Cerebellar nuclear complex (tissue), 1 donor: Measurements from ENCODE around the gene TIMP2.
A peak's percentile ranks its signal among the peaks of the same experiment; 100 is the strongest.
"Not testable (repeated sequence)": the region's sequence is repeated elsewhere in the genome, so short reads cannot be mapped to it uniquely, and the experiment has no call there.

ENCODE experiments used
- DNase-seq, 2 experiments: peaks; one replicate each; lab custom pipeline; 2025; lab: John Stamatoyannopoulos, UW

TIMP2 gene

GRCh38 chr17:78933025-78933958 lies 8.1 kb upstream of the TIMP2 start:
- DNase-seq, result no peak

DNA sequence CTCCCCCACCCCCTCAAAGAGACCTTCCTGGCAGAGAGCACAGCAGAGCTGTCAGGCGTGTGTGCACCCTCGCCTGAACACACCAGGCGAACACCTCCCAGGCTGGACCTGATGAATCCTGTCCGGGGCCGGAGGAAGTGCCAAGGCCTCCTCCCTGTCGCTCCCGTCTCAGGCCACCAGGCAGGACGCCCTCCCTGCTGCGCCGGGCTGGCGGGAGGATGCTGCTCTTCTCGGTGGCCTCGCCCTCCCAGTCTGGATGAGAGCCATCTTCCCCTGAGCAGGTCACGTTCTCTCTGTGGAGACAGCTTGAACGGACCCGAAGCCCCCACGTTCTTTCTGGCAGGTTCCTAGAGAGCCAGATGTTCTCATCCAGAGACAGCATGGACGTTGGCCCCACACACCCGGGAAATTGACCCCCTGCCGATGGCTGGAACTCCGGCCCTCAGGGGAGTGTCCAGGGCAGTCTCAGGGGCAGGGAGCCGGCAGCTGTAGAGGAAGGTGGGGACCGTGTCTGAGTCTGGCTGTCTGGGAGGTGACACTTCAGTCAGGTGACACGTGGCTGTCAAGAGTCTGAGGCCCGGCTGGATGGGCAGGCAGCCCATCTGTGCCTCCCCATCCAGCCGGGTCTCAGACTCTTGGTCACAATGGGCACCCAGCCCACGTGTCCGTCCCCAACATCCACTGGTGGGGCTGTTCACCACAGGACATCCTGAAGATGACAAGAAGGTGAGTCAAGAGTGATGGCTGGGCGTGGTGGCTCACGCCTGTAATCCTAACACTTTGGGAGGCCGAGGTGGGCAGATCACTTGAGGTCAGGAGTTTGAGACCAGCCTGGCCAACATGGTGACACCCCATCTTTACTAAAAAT lies 5.0 kb upstream of the TIMP2 start:
- no peak for DNase-seq

DNA sequence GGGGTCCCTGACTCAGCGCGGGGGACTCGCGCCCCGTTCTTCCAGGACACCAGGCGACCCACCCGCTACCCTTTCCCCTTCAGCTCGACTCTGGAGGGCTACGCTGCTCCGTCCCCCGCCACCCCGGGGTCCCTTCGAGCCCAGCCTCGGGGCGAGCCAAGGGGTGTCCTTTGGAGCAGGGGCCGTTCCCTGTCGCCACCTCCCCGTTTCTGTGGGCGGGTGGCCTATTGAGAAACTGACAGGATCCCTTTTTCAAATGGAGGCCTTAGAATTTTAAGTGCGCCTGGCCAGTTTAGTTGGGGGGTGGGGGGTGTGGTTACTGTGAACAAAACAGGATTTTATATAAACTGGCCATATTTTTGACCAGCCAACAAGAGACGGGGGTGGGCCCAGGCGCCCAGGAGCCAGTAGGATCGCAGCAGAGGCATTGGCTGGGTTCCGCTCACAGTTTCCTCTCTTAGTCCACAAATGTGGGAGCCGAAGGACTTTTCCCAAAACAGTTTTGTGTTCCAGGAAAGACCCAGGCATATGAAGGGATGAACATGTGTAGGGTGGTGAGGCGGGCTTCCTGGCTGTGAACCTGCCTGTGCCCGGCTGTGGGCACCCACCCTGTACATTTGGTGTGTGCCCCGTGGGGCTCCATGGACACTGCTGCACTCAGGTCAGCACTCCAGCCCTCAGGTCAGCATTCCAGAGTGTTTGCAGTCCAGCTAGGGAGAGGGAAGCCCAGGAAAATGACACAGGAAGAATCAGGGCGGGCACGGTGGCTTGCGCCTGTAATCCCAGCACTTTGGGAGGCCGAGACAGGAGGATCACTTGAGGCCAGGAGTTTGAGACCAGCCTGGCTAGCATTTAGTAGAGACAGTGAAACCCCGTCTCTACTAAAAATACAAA lies 722 bp upstream of the TIMP2 start:
- no peak for DNase-seq

DNA sequence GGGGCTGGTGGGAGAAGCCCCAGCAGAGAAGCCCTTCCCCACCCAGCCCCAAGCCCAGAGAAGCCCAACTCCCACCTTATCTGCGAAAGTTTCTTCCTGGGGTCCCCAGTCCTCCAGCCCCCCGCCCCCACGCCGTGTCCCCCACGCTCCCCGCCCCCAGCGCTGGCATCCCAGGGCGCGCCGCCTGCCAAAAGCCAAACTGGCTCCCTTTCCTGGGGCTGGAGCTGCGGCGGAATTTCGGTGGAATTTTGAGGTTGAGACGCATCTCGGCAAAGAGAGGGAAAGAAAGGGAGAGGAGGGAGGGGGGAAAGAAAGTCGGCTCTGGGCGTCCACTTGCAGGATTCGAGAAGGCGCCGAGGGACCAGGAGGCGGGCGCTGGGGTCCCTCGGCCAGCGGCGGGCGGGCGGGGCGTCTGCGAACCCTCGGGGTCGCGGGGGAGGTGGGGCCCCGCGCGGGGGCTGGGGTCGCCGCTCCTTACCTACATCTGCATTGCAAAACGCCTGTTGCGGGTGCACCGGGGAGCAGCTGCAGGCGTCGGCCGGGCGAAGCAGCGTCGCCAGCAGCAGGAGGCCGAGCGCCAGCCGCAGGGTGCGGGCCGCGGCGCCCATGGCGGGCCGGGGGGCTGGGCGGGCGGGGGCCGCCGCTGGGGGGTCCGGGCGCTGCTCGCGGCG lies 571 bp downstream of the TIMP2 start:
- no peak for DNase-seq

- no peak for DNase-seq
Observed at GRCh38 chr17:78923660-78924453, 1.3 kb downstream of the TIMP2 start.

GRCh38 chr17:78922816-78923498 lies 2.2 kb downstream of the TIMP2 start:
- DNase-seq, result no peak

- peak; percentile 55 to 73 for DNase-seq
Observed at GRCh38 chr17:78921437-78921971, 3.7 kb downstream of the TIMP2 start.

DNA sequence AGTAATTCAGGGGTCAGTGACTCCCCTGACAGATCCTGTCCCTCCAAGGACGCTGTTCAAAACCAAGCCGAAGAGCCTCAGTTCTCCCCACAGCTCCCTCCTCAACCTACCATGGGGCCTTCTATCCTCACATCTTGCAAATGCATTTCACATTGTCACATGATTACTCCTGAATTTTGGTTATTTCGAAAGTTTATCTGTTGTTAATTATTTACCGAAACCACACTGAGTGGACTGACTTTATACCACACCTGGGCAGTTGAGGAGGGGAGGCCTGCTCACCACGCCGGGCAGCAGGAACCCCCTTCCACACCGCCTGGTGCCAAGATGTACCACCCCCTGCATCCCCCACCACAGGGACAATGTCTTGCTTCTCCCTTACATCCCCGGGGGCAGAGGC lies 4.7 kb downstream of the TIMP2 start:
- no peak for DNase-seq

DNA sequence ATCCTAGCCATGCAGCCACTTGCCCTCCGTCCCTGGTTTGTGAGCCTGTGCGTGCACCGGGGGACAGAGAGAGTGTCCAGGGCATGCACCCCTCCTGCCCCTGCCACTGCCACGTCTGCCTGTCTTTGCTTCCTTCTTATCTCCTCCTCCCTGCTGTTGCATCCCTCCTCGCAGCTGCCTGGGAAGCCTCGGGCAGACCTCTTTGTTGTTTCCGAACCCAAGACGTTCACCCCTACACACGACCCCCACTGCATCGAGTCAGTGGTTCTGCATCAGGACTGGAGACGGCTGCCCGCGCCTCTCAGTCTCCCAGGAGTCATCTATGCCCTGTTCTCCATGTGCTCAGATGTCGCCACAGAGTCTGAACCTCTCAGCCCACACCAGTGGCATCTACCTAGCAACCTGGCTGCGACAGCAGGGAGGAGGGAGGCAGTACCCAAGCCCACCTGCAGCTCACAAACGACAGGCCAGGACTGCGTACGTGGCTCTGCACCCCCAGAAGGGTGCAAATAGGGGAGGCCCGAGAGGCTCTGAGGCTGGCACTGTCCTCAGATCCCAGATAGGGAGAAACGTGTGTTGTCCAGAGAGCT lies 5.2 kb downstream of the TIMP2 start:
- DNase-seq, result no peak

DNA sequence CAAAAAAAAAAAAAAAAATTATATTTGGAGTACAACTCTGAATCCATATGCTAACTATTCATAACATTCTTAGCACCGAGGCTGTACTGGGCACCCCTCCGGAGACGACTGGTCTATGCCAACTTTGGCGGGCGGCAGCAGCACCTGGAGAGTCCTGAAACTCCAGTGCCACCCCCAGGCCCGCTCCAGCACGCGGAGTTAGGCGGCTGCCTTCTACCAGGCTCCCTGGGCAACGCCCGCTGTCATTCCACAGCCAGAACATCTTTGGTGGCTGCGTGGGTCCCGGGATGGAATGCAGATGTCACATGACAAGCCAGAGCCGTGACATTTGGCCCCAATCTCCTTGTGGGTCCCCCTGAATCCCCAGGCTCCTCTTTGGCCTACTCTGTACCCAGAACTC lies 6.2 kb downstream of the TIMP2 start:
- DNase-seq, result no peak

- no peak for DNase-seq
Observed at GRCh38 chr17:78917451-78918275, 7.5 kb downstream of the TIMP2 start.

DNA sequence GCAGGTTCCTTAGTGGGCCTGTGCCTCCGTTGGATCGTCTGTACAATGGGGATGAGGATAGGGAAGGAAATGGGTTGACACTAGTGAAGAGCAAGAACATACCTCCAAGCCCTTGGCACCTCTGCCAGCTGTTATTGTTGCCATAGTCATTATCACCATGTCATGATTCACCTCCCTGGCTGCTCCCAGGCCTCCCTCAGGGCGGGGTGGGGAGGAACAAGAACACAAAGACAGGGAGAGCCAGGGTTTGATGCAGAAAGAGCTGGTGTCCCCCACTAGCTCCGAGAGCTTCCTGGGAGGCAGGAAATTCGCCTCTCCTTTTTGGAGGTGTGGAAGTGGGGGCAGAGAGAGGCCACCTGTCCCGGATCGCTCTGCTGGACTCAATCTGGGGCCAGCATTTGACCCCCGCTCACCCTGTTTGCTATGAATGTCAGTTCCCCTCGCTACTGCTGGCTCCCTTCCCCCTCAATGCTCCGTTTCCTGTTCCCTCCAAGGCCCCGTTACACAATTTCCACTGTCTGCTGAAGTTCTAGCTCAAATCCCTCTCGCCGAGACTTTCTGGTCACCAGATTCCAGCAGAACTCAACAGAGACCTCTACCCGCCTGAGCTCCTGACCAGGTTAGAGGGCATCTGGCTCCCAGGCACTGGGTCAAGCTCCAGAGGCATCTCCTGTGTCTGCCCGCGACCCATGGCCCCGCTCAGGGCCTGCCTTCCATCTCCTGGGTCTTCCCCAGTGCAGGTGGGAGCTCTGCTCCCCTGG lies 9.1 kb downstream of the TIMP2 start:
- no peak for DNase-seq

DNA sequence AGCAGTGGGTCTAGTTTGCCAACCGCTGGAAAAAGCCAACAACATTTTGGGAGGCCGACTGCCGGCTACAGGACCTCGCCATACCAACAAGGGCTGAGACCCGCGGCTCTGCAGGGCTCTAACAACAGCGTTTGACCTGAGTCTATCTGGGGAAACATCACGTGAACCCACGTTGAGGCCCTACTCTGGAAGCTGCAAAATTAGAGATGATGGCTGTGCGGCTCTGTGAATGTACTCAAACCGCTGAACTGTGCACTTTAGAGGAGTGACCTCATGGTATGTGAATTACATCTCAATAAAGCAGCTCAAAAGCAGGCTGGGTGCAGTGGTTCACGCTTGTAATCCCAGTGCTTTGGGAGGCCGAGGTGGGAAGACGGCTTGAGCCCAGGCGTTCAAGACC lies 12.1 kb downstream of the TIMP2 start:
- DNase-seq, result no peak

DNA sequence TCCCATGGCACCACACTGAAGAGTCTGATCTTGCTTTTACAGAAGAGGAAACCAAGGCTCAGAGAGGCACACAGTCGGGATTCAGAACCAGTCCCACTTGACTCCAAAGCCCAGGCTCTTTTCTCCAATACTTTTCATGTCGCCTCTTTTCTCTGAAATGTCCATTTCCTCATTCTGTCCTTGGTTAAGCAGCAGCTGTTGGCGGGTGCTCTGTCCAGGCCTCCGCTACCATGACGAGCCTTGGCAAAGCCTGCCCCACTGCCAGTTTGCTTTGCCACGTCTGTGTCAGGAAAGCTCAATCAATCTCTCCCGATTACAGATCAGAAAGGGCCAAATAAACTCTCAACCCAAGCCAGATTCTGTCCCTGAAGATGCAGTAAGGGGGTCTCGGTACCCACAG lies 13.1 kb downstream of the TIMP2 start:
- no peak for DNase-seq

- not testable (repeated sequence) for DNase-seq
Observed at GRCh38 chr17:78911543-78911942, 13.6 kb downstream of the TIMP2 start.

- no peak for DNase-seq
Observed at GRCh38 chr17:78910497-78911284, 14.5 kb downstream of the TIMP2 start.

DNA sequence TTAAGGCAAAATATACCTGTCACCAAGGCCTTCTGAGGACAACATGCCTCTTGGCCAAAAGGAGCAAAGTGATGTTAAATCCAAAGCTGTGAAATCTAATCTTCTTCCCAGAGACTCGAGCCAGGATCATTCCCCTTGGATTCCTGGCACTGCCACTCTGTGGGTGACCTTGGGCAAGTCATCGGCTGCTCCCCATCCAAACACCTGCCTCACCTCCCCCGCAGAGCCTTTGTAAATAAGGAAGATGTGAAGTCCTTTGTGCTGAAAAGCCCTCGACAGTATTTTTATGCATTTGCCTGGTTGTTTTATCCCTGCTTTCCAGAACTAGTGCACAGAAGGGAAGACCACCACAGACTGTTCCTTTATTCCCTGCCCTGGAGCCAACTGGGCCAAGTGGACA lies 16.8 kb downstream of the TIMP2 start:
- DNase-seq, result no peak
